ENCODE results near the gene RASD1.

Gene RASD1

GRCh38 chr17:17497065-17497844, 1.1 kb upstream of the RASD1 start:
- H3K4me3 ChIP-seq (ENCODE audit: low read length): no peak overlapping the region
- H3K9me3 ChIP-seq (ENCODE audit: control insufficient read depth, low read length): no peaks in the 10 kb centered on the region
- H3K36me3 ChIP-seq (ENCODE audit: control insufficient read depth, insufficient read depth, low read length): no peaks in the 10 kb centered on the region
- H3K27me3 ChIP-seq (ENCODE audit: control insufficient read depth, insufficient read depth, low read length): peaks cover 16% of the 10 kb centered on the region
- H3K4me1 ChIP-seq (ENCODE audit: control insufficient read depth, insufficient read depth, low read length): peaks cover 29% of the 10 kb centered on the region
- H3K9ac ChIP-seq (ENCODE audit: low read length): no peak overlapping the region

- Histone ChIP-seq H3K27me3 (ENCODE audit: control insufficient read depth, insufficient read depth, low read length) (peaks cover 16% of the 10 kb centered on the region), H3K9me3 (ENCODE audit: control insufficient read depth, low read length) (no peaks in the 10 kb centered on the region), H3K4me3 (ENCODE audit: low read length) (peak overlapping the region; percentile 23), H3K9ac (ENCODE audit: low read length) (peak overlapping the region; percentile 52), H3K4me1 (ENCODE audit: control insufficient read depth, insufficient read depth, low read length) (peaks cover 29% of the 10 kb centered on the region), H3K36me3 (ENCODE audit: control insufficient read depth, insufficient read depth, low read length) (peaks cover 6% of the 10 kb centered on the region)
Observed at GRCh38 chr17:17495536-17496188, 533 bp downstream of the RASD1 start.

GRCh38 chr17:17494870-17495535, 1.2 kb downstream of the RASD1 start:
- H3K9me3 ChIP-seq (ENCODE audit: control insufficient read depth, low read length): no peaks in the 10 kb centered on the region
- H3K27me3 ChIP-seq (ENCODE audit: control insufficient read depth, insufficient read depth, low read length): peaks cover 16% of the 10 kb centered on the region
- peak overlapping the region; percentile 23 for H3K4me3 ChIP-seq (ENCODE audit: low read length)
- H3K9ac ChIP-seq (ENCODE audit: low read length): peak overlapping the region; percentile 52
- H3K36me3 ChIP-seq (ENCODE audit: control insufficient read depth, insufficient read depth, low read length): peaks cover 6% of the 10 kb centered on the region
- peaks cover 29% of the 10 kb centered on the region for H3K4me1 ChIP-seq (ENCODE audit: control insufficient read depth, insufficient read depth, low read length)

GRCh38 chr17:17494499-17494869, 1.7 kb downstream of the RASD1 start:
- peak overlapping the region; percentile 32 for H3K9ac ChIP-seq (ENCODE audit: low read length)
- no peak overlapping the region for H3K4me3 ChIP-seq (ENCODE audit: low read length)
- peaks cover 6% of the 10 kb centered on the region for H3K36me3 ChIP-seq (ENCODE audit: control insufficient read depth, insufficient read depth, low read length)
- peaks cover 29% of the 10 kb centered on the region for H3K4me1 ChIP-seq (ENCODE audit: control insufficient read depth, insufficient read depth, low read length)
- peaks cover 16% of the 10 kb centered on the region for H3K27me3 ChIP-seq (ENCODE audit: control insufficient read depth, insufficient read depth, low read length)
- no peaks in the 10 kb centered on the region for H3K9me3 ChIP-seq (ENCODE audit: control insufficient read depth, low read length)

- H3K36me3 ChIP-seq (ENCODE audit: control insufficient read depth, insufficient read depth, low read length): peaks cover 6% of the 10 kb centered on the region
- H3K4me1 ChIP-seq (ENCODE audit: control insufficient read depth, insufficient read depth, low read length): peaks cover 29% of the 10 kb centered on the region
- peaks cover 16% of the 10 kb centered on the region for H3K27me3 ChIP-seq (ENCODE audit: control insufficient read depth, insufficient read depth, low read length)
- H3K4me3 ChIP-seq (ENCODE audit: low read length): no peak overlapping the region
- no peaks in the 10 kb centered on the region for H3K9me3 ChIP-seq (ENCODE audit: control insufficient read depth, low read length)
- no peak overlapping the region for H3K9ac ChIP-seq (ENCODE audit: low read length)
Observed at GRCh38 chr17:17493986-17494466, 2.2 kb downstream of the RASD1 start.

GRCh38 chr17:17493249-17493985, 2.8 kb downstream of the RASD1 start:
- Histone ChIP-seq H3K4me3 (ENCODE audit: low read length) (no peak overlapping the region), H3K4me1 (ENCODE audit: control insufficient read depth, insufficient read depth, low read length) (peaks cover 23% of the 10 kb centered on the region), H3K9me3 (ENCODE audit: control insufficient read depth, low read length) (no peaks in the 10 kb centered on the region), H3K9ac (ENCODE audit: low read length) (no peak overlapping the region), H3K27me3 (ENCODE audit: control insufficient read depth, insufficient read depth, low read length) (peaks cover 16% of the 10 kb centered on the region), H3K36me3 (ENCODE audit: control insufficient read depth, insufficient read depth, low read length) (peaks cover 6% of the 10 kb centered on the region)

GRCh38 chr17:17492571-17492970, 3.6 kb downstream of the RASD1 start:
- Histone ChIP-seq H3K4me1 (ENCODE audit: control insufficient read depth, insufficient read depth, low read length) (peaks cover 17% of the 10 kb centered on the region), H3K9ac (ENCODE audit: low read length) (no peak overlapping the region)

GRCh38 chr17:17492085-17492484, 4.1 kb downstream of the RASD1 start:
- Histone ChIP-seq H3K4me1 (ENCODE audit: control insufficient read depth, insufficient read depth, low read length) (peaks cover 17% of the 10 kb centered on the region), H3K9ac (ENCODE audit: low read length) (no peak overlapping the region), H3K36me3 (ENCODE audit: control insufficient read depth, insufficient read depth, low read length) (peaks cover 6% of the 10 kb centered on the region)

More at GRCh38 chr17:17492571-17492970, 3.6 kb downstream of the RASD1 start:
- Histone ChIP-seq H3K9me3 (ENCODE audit: control insufficient read depth, low read length) (no peaks in the 10 kb centered on the region), H3K27me3 (ENCODE audit: control insufficient read depth, insufficient read depth, low read length) (peaks cover 16% of the 10 kb centered on the region), H3K4me3 (ENCODE audit: low read length) (no peak overlapping the region), H3K36me3 (ENCODE audit: control insufficient read depth, insufficient read depth, low read length) (peaks cover 6% of the 10 kb centered on the region)

GRCh38 chr17:17491546-17491988, 4.6 kb downstream of the RASD1 start:
- peaks cover 16% of the 10 kb centered on the region for H3K27me3 ChIP-seq (ENCODE audit: control insufficient read depth, insufficient read depth, low read length)
- no peaks in the 10 kb centered on the region for H3K9me3 ChIP-seq (ENCODE audit: control insufficient read depth, low read length)
- peaks cover 17% of the 10 kb centered on the region for H3K4me1 ChIP-seq (ENCODE audit: control insufficient read depth, insufficient read depth, low read length)
- peaks cover 6% of the 10 kb centered on the region for H3K36me3 ChIP-seq (ENCODE audit: control insufficient read depth, insufficient read depth, low read length)
- no peak overlapping the region for H3K4me3 ChIP-seq (ENCODE audit: low read length)
- H3K9ac ChIP-seq (ENCODE audit: low read length): no peak overlapping the region

More at GRCh38 chr17:17492085-17492484, 4.1 kb downstream of the RASD1 start:
- Histone ChIP-seq H3K4me3 (ENCODE audit: low read length) (no peak overlapping the region), H3K27me3 (ENCODE audit: control insufficient read depth, insufficient read depth, low read length) (peaks cover 16% of the 10 kb centered on the region), H3K9me3 (ENCODE audit: control insufficient read depth, low read length) (no peaks in the 10 kb centered on the region)

- peaks cover 16% of the 10 kb centered on the region for H3K27me3 ChIP-seq (ENCODE audit: control insufficient read depth, insufficient read depth, low read length)
- H3K9me3 ChIP-seq (ENCODE audit: control insufficient read depth, low read length): no peaks in the 10 kb centered on the region
- H3K4me3 ChIP-seq (ENCODE audit: low read length): no peak overlapping the region
- peaks cover 17% of the 10 kb centered on the region for H3K4me1 ChIP-seq (ENCODE audit: control insufficient read depth, insufficient read depth, low read length)
- H3K9ac ChIP-seq (ENCODE audit: low read length): no peak overlapping the region
- H3K36me3 ChIP-seq (ENCODE audit: control insufficient read depth, insufficient read depth, low read length): peaks cover 6% of the 10 kb centered on the region
Observed at GRCh38 chr17:17491031-17491471, 5.1 kb downstream of the RASD1 start.

GRCh38 chr17:17487998-17488397, 8.2 kb downstream of the RASD1 start:
- no peak overlapping the region for H3K4me3 ChIP-seq (ENCODE audit: low read length)
- H3K9me3 ChIP-seq (ENCODE audit: control insufficient read depth, low read length): no peaks in the 10 kb centered on the region
- no peaks in the 10 kb centered on the region for H3K27me3 ChIP-seq (ENCODE audit: control insufficient read depth, insufficient read depth, low read length)
- peaks cover 6% of the 10 kb centered on the region for H3K36me3 ChIP-seq (ENCODE audit: control insufficient read depth, insufficient read depth, low read length)
- H3K9ac ChIP-seq (ENCODE audit: low read length): no peak overlapping the region
- no peaks in the 10 kb centered on the region for H3K4me1 ChIP-seq (ENCODE audit: control insufficient read depth, insufficient read depth, low read length)
